Prostate gland (tissue), 2 donors: ENCODE measurements around the gene ARID5A.

Experiments used
- POLR2A ChIP-seq: fragments of 450-650 bp; IDR thresholded peaks from one replicate; pipeline ENCODE4 v1.6.1; 2016; ENCODE audit warnings: antibody characterized with exemption, mild to moderate bottlenecking
- TF ChIP-seq, protein P1 (sequence below), 4 experiments: fragments of 200-600 bp in 2 of 4; fragments of 450-650 bp in 2 of 4; sonication (generic) in 2 of 4; IDR thresholded peaks; 1 replicate in 3 of 4; 2 replicates in 1 of 4; pipeline ENCODE4 v1.5.1; 2016 to 2019; ENCODE audit warnings: antibody characterized with exemption in 4 of 4, mild to moderate bottlenecking in 2 of 4, moderate library complexity in 2 of 4

DNA sequence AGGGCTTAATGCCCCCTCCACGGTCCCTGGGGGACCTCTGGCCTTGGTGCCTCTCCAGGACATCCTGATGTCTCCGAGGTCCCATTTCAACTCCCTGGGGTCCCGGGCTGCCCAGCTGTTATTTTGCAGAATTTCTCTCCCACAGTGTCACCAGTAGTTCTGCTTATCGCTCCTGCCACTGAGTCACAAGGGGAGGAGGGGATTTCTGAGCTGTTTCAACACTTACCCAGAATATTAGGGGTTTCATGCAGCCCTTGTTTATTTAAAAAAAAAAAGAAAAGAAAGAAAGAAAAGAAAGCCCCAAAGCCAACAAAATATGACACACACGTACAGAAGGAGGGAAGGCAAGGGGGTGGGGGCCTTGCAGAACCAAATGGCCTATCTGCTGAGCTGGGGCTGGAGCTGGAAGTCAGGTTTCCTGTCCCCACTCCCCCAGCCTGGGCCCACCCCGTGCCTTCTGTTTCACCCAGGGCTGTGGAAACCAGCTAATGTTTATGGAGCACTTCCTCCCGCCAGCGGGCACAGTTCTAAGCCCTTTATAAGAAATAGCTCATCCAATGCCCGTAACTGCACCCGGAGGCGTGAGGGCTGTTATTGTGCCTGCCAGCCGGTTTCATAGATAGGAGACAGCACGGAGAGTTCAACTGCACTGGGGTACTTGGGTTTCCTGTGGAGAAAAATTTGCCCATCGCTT lies 8.4 kb upstream of the ARID5A start:
- TF ChIP-seq, protein P1, sequence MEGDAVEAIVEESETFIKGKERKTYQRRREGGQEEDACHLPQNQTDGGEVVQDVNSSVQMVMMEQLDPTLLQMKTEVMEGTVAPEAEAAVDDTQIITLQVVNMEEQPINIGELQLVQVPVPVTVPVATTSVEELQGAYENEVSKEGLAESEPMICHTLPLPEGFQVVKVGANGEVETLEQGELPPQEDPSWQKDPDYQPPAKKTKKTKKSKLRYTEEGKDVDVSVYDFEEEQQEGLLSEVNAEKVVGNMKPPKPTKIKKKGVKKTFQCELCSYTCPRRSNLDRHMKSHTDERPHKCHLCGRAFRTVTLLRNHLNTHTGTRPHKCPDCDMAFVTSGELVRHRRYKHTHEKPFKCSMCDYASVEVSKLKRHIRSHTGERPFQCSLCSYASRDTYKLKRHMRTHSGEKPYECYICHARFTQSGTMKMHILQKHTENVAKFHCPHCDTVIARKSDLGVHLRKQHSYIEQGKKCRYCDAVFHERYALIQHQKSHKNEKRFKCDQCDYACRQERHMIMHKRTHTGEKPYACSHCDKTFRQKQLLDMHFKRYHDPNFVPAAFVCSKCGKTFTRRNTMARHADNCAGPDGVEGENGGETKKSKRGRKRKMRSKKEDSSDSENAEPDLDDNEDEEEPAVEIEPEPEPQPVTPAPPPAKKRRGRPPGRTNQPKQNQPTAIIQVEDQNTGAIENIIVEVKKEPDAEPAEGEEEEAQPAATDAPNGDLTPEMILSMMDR (IDR thresholded peaks at IDR 0.05), result no peak
- TF ChIP-seq POLR2A, result no peak
